Neural cell (in vitro differentiated cells): Measurements from ENCODE around the gene PDIA6.

Source experiments
- CTCF ChIP-seq: fragments of 450-650 bp; IDR thresholded peaks from 2 replicates; pipeline ENCODE4 v1.5.1; 2014; ENCODE audit warnings: antibody characterized with exemption, mild to moderate bottlenecking, moderate library complexity; ENCODE audit not compliant: poor library complexity, severe bottlenecking
- EP300 ChIP-seq: fragments of 450-650 bp; conservative IDR thresholded peaks from 2 replicates; pipeline ENCODE4 v1.6.1; 2014; ENCODE audit warnings: antibody characterized with exemption, mild to moderate bottlenecking, moderate library complexity; ENCODE audit not compliant: poor library complexity, severe bottlenecking
- EZH2 ChIP-seq: fragments of 200-600, 300-800 bp; shearing (Covaris generic), sonication (generic); IDR thresholded peaks from 2 replicates; pipeline ENCODE4 v1.6.1; 2014; ENCODE audit warnings: antibody characterized with exemption, low read length, borderline replicate concordance, mild to moderate bottlenecking; ENCODE audit not compliant: insufficient read depth, poor library complexity, severe bottlenecking
- RAD21 ChIP-seq: fragments of 450-650 bp; conservative IDR thresholded peaks from 2 replicates; pipeline ENCODE4 v1.6.1; 2014; ENCODE audit warnings: antibody characterized with exemption, mild to moderate bottlenecking, moderate library complexity
- REST ChIP-seq: IDR thresholded peaks from 2 replicates; pipeline ENCODE4 v1.6.1; 2012; ENCODE audit warnings: borderline replicate concordance
- SMC3 ChIP-seq: fragments of 450-650 bp; conservative IDR thresholded peaks from 2 replicates; pipeline ENCODE4 v1.6.1; 2014; ENCODE audit warnings: antibody characterized with exemption, mild to moderate bottlenecking, moderate library complexity; ENCODE audit not compliant: poor library complexity
- TAF1 ChIP-seq: IDR thresholded peaks from 2 replicates; pipeline ENCODE4 v1.6.1; 2012; ENCODE audit warnings: low read depth

- TF ChIP-seq EZH2 (no peak), CTCF (no peak), REST (no peak), TAF1 (no peak), SMC3 (no peak), RAD21 (no peak), EP300 (no peak)
Measured at GRCh38 chr2:10818984-10819383, 6.4 kb upstream of the PDIA6 start.
